ENCODE data around the gene MARVELD1.

GRCh38 chr10:97711640-97712572 is 1.6 kb upstream of the MARVELD1 start:
- TF ChIP-seq SIN3A (IDR thresholded peaks at IDR 0.05; ENCODE audit: borderline replicate concordance, insufficient read depth, low read length) (no peak), POLR2AphosphoS5 (IDR thresholded peaks at IDR 0.05; ENCODE audit: low read depth, low read length) (no peak)

All from PFSK-1 (cell line).